GM10248 (cell line): ENCODE results near the gene PCDH9.

ENCODE experiments used
- CTCF ChIA-PET: fragments of 300-600 bp; sonication (Branson Sonifier 250); formaldehyde crosslinking; extraction: SDS; loops from one replicate; lab custom pipeline; 2021; ENCODE audit warnings: antibody characterized with exemption; lab: Yijun Ruan, JAX
- POLR2A ChIA-PET: fragments of 350-650 bp; sonication (Branson Sonifier 250); formaldehyde crosslinking; extraction: SDS; loops from one replicate; lab custom pipeline; 2020; ENCODE audit warnings: antibody characterized with exemption; lab: Yijun Ruan, JAX
- DNase-seq: peaks from one replicate; pipeline ENCODE4 v3.0.0; 2012; ENCODE audit errors: extremely low spot score
- CTCF ChIP-seq: IDR thresholded peaks from 2 replicates; pipeline ENCODE4 v1.5.1; 2012; ENCODE audit warnings: mild to moderate bottlenecking, low read depth; ENCODE audit errors: extremely low read depth, missing control alignments, control extremely low read depth

The PCDH9 gene

GRCh38 chr13:67267136-67267535, 37.0 kb upstream of the PCDH9 start:
- TF ChIP-seq CTCF: no peak
- no peak for DNase-seq
- CTCF ChIA-PET: interaction anchor here (0.7 kb wide), 1 partner anchor 29 kb away, joined by 3 read pairs; no protein-coding TSS in a partner anchor
- POLR2A ChIA-PET: no interaction called here

GRCh38 chr13:67259208-67259607, 29.1 kb upstream of the PCDH9 start:
- no peak for TF ChIP-seq CTCF
- ChIA-PET POLR2A (no interaction called here), CTCF (interaction anchor here (2.0 kb wide), 1 partner anchor 27 kb away, joined by 5 read pairs; no protein-coding TSS in a partner anchor)
- no peak for DNase-seq

- no peak for DNase-seq
- ChIA-PET CTCF (no interaction called here), POLR2A (no interaction called here)
- no peak for TF ChIP-seq CTCF
Measured at GRCh38 chr13:67258482-67258881, 28.3 kb upstream of the PCDH9 start.

GRCh38 chr13:67238861-67239260, 8.7 kb upstream of the PCDH9 start:
- ChIA-PET POLR2A (no interaction called here), CTCF (interaction anchor here (0.8 to 1.6 kb wide), 4 partner anchors 10 to 1581 kb away, joined by 3 to 4 read pairs (median 3); no protein-coding TSS in a partner anchor)
- no peak for TF ChIP-seq CTCF
- DNase-seq: no peak

- ChIA-PET CTCF (interaction anchor here (0.8 to 1.6 kb wide), 8 partner anchors 10 to 1580 kb away, joined by 3 to 4 read pairs (median 3); no protein-coding TSS in a partner anchor), POLR2A (no interaction called here)
- peak; percentile 23 for DNase-seq
Measured at GRCh38 chr13:67238277-67238859, 8.2 kb upstream of the PCDH9 start.

GRCh38 chr13:67235265-67235664, 5.1 kb upstream of the PCDH9 start:
- POLR2A ChIA-PET: no interaction called here
- no peak for TF ChIP-seq CTCF
- CTCF ChIA-PET: no interaction called here
- no peak for DNase-seq

More at GRCh38 chr13:67238277-67238859, 8.2 kb upstream of the PCDH9 start:
- peak; percentile 51 for TF ChIP-seq CTCF

GRCh38 chr13:67232384-67232783, 2.2 kb upstream of the PCDH9 start:
- no peak for DNase-seq
- CTCF ChIA-PET: interaction anchor here (1.4 to 1.6 kb wide), 3 partner anchors 9 to 1594 kb away, joined by 3 to 5 read pairs (median 4); no protein-coding TSS in a partner anchor
- TF ChIP-seq CTCF: no peak
- POLR2A ChIA-PET: no interaction called here
